ENCODE measurements around the gene MED27. TPM values are rescaled to one million over a fixed set of nuclear protein-coding genes. Genes with fewer than 3 reads are reported as not detected.

Gene MED27
- total and polyA plus RNA-seq, 10 of the 15 experiments (the other 5 are each of a cell fraction or from before 2014, with no cell fraction given): 20.3 to 50.3 (median 35.5) TPM

GRCh38 chr9:131950487-131950886 is 129.2 kb downstream of the MED27 start:
- peaks cover 3% of the 10 kb centered on the region; the same call in 1 of the 2 replicates for H4K20me1 ChIP-seq (ENCODE audit: control insufficient read depth, insufficient read depth)
- SMC1A ChIA-PET (ENCODE audit: uncharacterized antibody, unreplicated experiment): no interaction called here
- DNase-seq (ENCODE audit: low read depth, low spot score): no peak
- no TSS peak for BruUV-seq (replicated peaks)
- H3K36me3 ChIP-seq (ENCODE audit: control insufficient read depth in 2 of 2, insufficient read depth in 2 of 2, low read length in 1 of 2): no peaks in the 10 kb centered on the region
- no peak for FAIRE-seq
- POLR2A ChIA-PET: no interaction called here
- ATAC-seq: no peak
- no peaks in the 10 kb centered on the region for H3K79me2 ChIP-seq (ENCODE audit: control insufficient read depth, insufficient read depth, low read length)
- H3K9ac ChIP-seq (ENCODE audit: control insufficient read depth, insufficient read depth, low read length): no peak overlapping the region
- no peaks in the 10 kb centered on the region for H3K9me3 ChIP-seq (replicated peaks; ENCODE audit: control insufficient read depth, insufficient read depth, low read length)
- intact Hi-C loops (cut with micrococcal nuclease; ENCODE audit: unreplicated experiment) (no loop called here), in situ Hi-C loops (cut with MboI) (no loop called here)
- no peak overlapping the region for H3K27ac ChIP-seq (ENCODE audit: control insufficient read depth, insufficient read depth)
- H3K27me3 ChIP-seq (replicated peaks in 1 of 2; ENCODE audit: control insufficient read depth in 2 of 2, insufficient read depth in 2 of 2, low read length in 1 of 2): no peaks in the 10 kb centered on the region
- 20% methylated on average over 9 of the region's 9 CpGs for WGBS (ENCODE audit: insufficient coverage, insufficient replicate concordance, low lambda C conversion rate, missing lambda C conversion rate)
- no peak overlapping the region for H2AFZ ChIP-seq (ENCODE audit: control insufficient read depth, low read depth, low read length)
- no peaks in the 10 kb centered on the region for H3K4me1 ChIP-seq (ENCODE audit: control insufficient read depth, insufficient read depth, low read length)
- CTCF ChIA-PET: no interaction called here
- RAD21 ChIA-PET (ENCODE audit: unreplicated experiment): no interaction called here
- no peak overlapping the region for H3K4me3 ChIP-seq
- H3K4me2 ChIP-seq (ENCODE audit: control insufficient read depth, insufficient read depth): no peak overlapping the region
- TF ChIP-seq CREB1 (IDR thresholded peaks at IDR 0.05; ENCODE audit: low read depth) (no peak), EP300 (IDR thresholded peaks at IDR 0.05; ENCODE audit: borderline replicate concordance in 1 of 2, control insufficient read depth in 1 of 2, low read depth in 2 of 2, low read length in 2 of 2) (no peak), CHD1 (IDR thresholded peaks at IDR 0.05; ENCODE audit: low read depth, low read length) (no peak), ESRRA (IDR thresholded peaks at IDR 0.05; ENCODE audit: low read length) (no peak), SMC3 (IDR thresholded peaks at IDR 0.05; ENCODE audit: borderline replicate concordance, low read length) (no peak), NRF1 (conservative IDR thresholded peaks at IDR 0.05; ENCODE audit: low read depth, low read length) (no peak), ELK1 (IDR thresholded peaks at IDR 0.05; ENCODE audit: low read depth, low read length) (no peak), HCFC1 (IDR thresholded peaks at IDR 0.05; ENCODE audit: low read length) (no peak), CREM (IDR thresholded peaks at IDR 0.05; ENCODE audit: low read depth) (peak; percentile 31; the same call in 1 of the 2 replicates), MTA3 (IDR thresholded peaks at IDR 0.05; ENCODE audit: borderline replicate concordance, low read length) (no peak), NR2C2 (IDR thresholded peaks at IDR 0.05; ENCODE audit: borderline replicate concordance, control insufficient read depth, insufficient read length, low read depth) (no peak), TCF12 (IDR thresholded peaks at IDR 0.05; ENCODE audit: low read depth, low read length) (no peak), BRCA1 (IDR thresholded peaks at IDR 0.05; ENCODE audit: low read depth, low read length) (no peak), YY1 (IDR thresholded peaks at IDR 0.05; ENCODE audit: low read depth, low read length) (no peak), IRF4 (IDR thresholded peaks at IDR 0.05; ENCODE audit: low read depth, low read length) (peak; percentile 39; the same call in 1 of the 2 replicates), ZNF24 (IDR thresholded peaks at IDR 0.05) (no peak), TCF7 (IDR thresholded peaks at IDR 0.05; ENCODE audit: borderline replicate concordance) (0 out of 2 replicates have a peak, but pooled peaks have one; percentile 39), BHLHE40 (IDR thresholded peaks at IDR 0.05; ENCODE audit: borderline replicate concordance in 1 of 2, low read depth in 2 of 2, low read length in 1 of 2) (no peak), HDAC2 (IDR thresholded peaks at IDR 0.05) (no peak), EED (IDR thresholded peaks at IDR 0.05; ENCODE audit: low read depth) (peak; percentile 50; the same call in 1 of the 2 replicates), POLR2A (IDR thresholded peaks at IDR 0.05; ENCODE audit: low read depth, low read length) (no peak), KAT2A (conservative IDR thresholded peaks at IDR 0.05; ENCODE audit: control insufficient read depth, low read depth, low read length) (no peak), ZNF217 (IDR thresholded peaks at IDR 0.05) (no peak), MEF2B (IDR thresholded peaks at IDR 0.05; ENCODE audit: partially characterized antibody, poor library complexity, severe bottlenecking) (no peak)
- TF ChIP-seq, protein P1, sequence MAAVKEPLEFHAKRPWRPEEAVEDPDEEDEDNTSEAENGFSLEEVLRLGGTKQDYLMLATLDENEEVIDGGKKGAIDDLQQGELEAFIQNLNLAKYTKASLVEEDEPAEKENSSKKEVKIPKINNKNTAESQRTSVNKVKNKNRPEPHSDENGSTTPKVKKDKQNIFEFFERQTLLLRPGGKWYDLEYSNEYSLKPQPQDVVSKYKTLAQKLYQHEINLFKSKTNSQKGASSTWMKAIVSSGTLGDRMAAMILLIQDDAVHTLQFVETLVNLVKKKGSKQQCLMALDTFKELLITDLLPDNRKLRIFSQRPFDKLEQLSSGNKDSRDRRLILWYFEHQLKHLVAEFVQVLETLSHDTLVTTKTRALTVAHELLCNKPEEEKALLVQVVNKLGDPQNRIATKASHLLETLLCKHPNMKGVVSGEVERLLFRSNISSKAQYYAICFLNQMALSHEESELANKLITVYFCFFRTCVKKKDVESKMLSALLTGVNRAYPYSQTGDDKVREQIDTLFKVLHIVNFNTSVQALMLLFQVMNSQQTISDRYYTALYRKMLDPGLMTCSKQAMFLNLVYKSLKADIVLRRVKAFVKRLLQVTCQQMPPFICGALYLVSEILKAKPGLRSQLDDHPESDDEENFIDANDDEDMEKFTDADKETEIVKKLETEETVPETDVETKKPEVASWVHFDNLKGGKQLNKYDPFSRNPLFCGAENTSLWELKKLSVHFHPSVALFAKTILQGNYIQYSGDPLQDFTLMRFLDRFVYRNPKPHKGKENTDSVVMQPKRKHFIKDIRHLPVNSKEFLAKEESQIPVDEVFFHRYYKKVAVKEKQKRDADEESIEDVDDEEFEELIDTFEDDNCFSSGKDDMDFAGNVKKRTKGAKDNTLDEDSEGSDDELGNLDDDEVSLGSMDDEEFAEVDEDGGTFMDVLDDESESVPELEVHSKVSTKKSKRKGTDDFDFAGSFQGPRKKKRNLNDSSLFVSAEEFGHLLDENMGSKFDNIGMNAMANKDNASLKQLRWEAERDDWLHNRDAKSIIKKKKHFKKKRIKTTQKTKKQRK (IDR thresholded peaks at IDR 0.05; ENCODE audit: low read depth, low read length): no peak
